Measurements from ENCODE around the gene GRB10.

GRCh38 chr7:50667789-50668226 is 114.9 kb downstream of the GRB10 start:
- TF ChIP-seq CTCF (IDR thresholded peaks at IDR 0.05) (no peak), EP300 (IDR thresholded peaks at IDR 0.05) (no peak), POLR2AphosphoS5 (IDR thresholded peaks at IDR 0.05) (peak; percentile 44 to 53)
